Right atrium auricular region (tissue), 2 donors: ENCODE results near the gene SRGAP1. TPM values are rescaled to one million over a fixed set of nuclear protein-coding genes. Genes with fewer than 3 reads are reported as not detected.

Experiments used
- DNase-seq: peaks from one replicate; pipeline ENCODE4 v3.0.0-alpha.2; 2019; ENCODE audit warnings: low spot score
- H3K27ac ChIP-seq, 2 donors: fragments of 200-600 bp; sonication (generic); 1 replicate in 1 of 2; 2 replicates in 1 of 2; pipeline ENCODE4 v1.5.1; 2016 to 2019
- H3K27me3 ChIP-seq, 2 donors: fragments of 200-600 bp; sonication (generic); one replicate each; pipeline versions ENCODE4 v1.5.1 to v1.6.0; 2017 to 2019
- H3K36me3 ChIP-seq: fragments of 200-600 bp; sonication (generic); one replicate; pipeline ENCODE4 v1.5.1; 2016
- H3K4me1 ChIP-seq, 2 donors: fragments of 200-600 bp; sonication (generic); one replicate each; pipeline versions ENCODE4 v1.5.1 to v1.6.0; 2017 to 2019
- H3K4me3 ChIP-seq, 2 donors: fragments of 200-600 bp; sonication (generic); 1 replicate in 1 of 2; 2 replicates in 1 of 2; pipeline ENCODE4 v1.5.1; 2017 to 2019; ENCODE audit warnings: mild to moderate bottlenecking in 1 of 2, moderate library complexity in 1 of 2
- H3K9me3 ChIP-seq, 2 donors: fragments of 200-600 bp; sonication (generic); one replicate each; pipeline ENCODE4 v1.5.1; 2019
- CTCF ChIP-seq, 2 donors: fragments of 200-600 bp; sonication (generic); IDR thresholded peaks; one replicate each; pipeline ENCODE4 v1.5.1; 2019; ENCODE audit warnings: antibody characterized with exemption in 2 of 2
- total RNA-seq, 2 donors: library from RNA; depleted of rRNA; stranded (reverse); fragments of >200 nt; gene quantifications; one replicate each; pipeline ENCODE4 v1.1.0, GENCODE V29; 2016

Gene SRGAP1
- total RNA-seq, 2 donors from 2014 or later: 1.4 to 3.3 TPM

DNA sequence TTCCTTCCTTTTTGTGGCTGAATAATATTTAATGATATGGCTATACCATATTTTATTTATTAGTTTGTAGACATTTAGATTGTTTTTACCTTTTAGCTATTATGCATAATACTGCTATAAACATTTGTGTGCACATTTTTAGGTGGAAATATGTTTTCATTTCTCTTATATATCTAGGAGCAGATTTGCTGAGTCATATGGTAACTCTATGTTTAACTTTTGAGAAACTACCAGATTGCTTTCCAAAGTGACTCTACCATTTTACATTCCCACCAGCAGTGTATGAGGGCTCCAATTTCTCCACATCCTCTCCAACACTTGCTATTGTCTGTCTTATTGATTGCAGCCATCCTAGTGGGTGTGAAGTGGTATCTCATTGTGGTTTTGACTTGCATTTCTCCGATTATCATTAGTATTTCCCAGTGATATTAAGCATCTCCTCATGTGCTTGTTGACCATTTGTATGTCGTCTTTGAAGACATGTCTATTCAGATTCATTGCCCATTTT, 217.4 kb downstream of the SRGAP1 start:
- H3K4me3 ChIP-seq: no peak overlapping the region
- H3K4me1 ChIP-seq: no peaks in the 10 kb centered on the region
- no peaks in the 10 kb centered on the region for H3K27me3 ChIP-seq
- H3K36me3 ChIP-seq: no peaks in the 10 kb centered on the region
- TF ChIP-seq CTCF (IDR thresholded peaks at IDR 0.05): no peak
- H3K9me3 ChIP-seq: no peaks in the 10 kb centered on the region
- DNase-seq: no peak
- H3K27ac ChIP-seq: no peak overlapping the region

DNA sequence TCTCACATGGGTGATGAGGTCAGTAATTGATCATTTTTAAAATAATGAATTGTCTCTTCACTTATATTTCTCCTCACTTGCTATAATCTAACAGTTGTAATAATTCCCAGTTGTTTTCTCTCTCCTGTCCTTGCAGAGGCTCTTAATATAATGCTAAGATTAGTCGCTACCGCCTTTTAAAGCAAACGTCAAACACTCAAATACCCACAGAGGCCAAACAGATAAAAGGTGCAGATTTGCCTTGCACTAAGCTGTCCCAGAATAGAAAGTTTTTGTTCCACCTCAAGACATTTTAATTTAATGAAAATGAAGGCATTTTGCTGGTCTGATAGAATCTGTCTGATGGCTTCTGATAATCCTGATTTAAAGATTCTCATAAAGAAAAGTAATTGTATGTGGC, 218.6 kb downstream of the SRGAP1 start:
- TF ChIP-seq CTCF (IDR thresholded peaks at IDR 0.05): no peak
- H3K9me3 ChIP-seq: no peaks in the 10 kb centered on the region
- H3K27me3 ChIP-seq: no peaks in the 10 kb centered on the region
- no peak overlapping the region for H3K27ac ChIP-seq
- no peak for DNase-seq
- no peaks in the 10 kb centered on the region for H3K4me1 ChIP-seq
- no peaks in the 10 kb centered on the region for H3K36me3 ChIP-seq
- no peak overlapping the region for H3K4me3 ChIP-seq

GRCh38 chr12:64064240-64064639, 219.7 kb downstream of the SRGAP1 start:
- Histone ChIP-seq H3K4me3 (no peak overlapping the region), H3K36me3 (no peaks in the 10 kb centered on the region)

GRCh38 chr12:64064706-64065105, 220.2 kb downstream of the SRGAP1 start:
- no peaks in the 10 kb centered on the region for H3K27me3 ChIP-seq
- H3K9me3 ChIP-seq: no peaks in the 10 kb centered on the region
- no peak overlapping the region for H3K4me3 ChIP-seq
- no peaks in the 10 kb centered on the region for H3K36me3 ChIP-seq
- TF ChIP-seq CTCF (IDR thresholded peaks at IDR 0.05): no peak
- DNase-seq: no peak
- no peaks in the 10 kb centered on the region for H3K4me1 ChIP-seq
- H3K27ac ChIP-seq: no peak overlapping the region

More at GRCh38 chr12:64064240-64064639, 219.7 kb downstream of the SRGAP1 start:
- H3K4me1 ChIP-seq: no peaks in the 10 kb centered on the region
- DNase-seq: no peak
- TF ChIP-seq CTCF (IDR thresholded peaks at IDR 0.05): no peak
- no peak overlapping the region for H3K27ac ChIP-seq
- H3K27me3 ChIP-seq: no peaks in the 10 kb centered on the region
- no peaks in the 10 kb centered on the region for H3K9me3 ChIP-seq

DNA sequence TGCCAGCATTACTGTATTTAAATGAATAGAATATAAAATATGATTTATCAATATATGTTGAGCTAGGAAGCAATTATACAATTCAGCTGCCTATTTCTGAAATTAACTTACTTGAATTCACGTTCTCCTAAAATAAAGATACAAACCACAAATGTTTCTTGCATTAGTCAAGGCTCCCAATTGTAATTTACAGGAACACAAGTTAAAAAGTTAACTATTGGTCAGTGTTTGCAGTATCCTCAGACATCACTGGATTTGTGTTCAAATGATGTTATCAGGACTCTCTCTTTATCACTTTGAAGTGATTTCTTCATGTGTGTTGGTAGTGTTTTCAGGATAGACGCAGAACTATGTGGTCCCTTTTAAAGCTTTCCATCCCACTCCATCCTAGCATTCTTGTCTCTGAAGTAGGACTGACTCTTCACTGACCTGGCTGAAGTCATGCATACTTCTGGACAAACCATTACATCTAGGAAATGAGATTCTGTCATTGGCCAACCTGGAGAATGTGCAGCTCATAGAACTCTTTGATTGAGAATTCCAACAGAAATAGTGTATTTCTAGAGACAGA, 221.5 kb downstream of the SRGAP1 start:
- Histone ChIP-seq H3K4me1 (no peaks in the 10 kb centered on the region), H3K27ac (no peak overlapping the region), H3K27me3 (no peaks in the 10 kb centered on the region), H3K9me3 (no peaks in the 10 kb centered on the region), H3K36me3 (no peaks in the 10 kb centered on the region), H3K4me3 (no peak overlapping the region)
- DNase-seq: no peak
- no peak for TF ChIP-seq CTCF (IDR thresholded peaks at IDR 0.05)

GRCh38 chr12:64066776-64067175, 222.3 kb downstream of the SRGAP1 start:
- no peak for DNase-seq
- H3K36me3 ChIP-seq: no peaks in the 10 kb centered on the region
- no peaks in the 10 kb centered on the region for H3K9me3 ChIP-seq
- no peak for TF ChIP-seq CTCF (IDR thresholded peaks at IDR 0.05)
- no peaks in the 10 kb centered on the region for H3K4me1 ChIP-seq
- no peak overlapping the region for H3K4me3 ChIP-seq
- H3K27ac ChIP-seq: no peak overlapping the region
- no peaks in the 10 kb centered on the region for H3K27me3 ChIP-seq
